SK-N-SH (cell line): Measurements from ENCODE around the gene PITPNM3. TPM values are rescaled to one million over a fixed set of nuclear protein-coding genes. Genes with fewer than 3 reads are reported as not detected.

Source experiments
- CTCF ChIA-PET: fragments of 300-600, 350-600 bp; formaldehyde crosslinking; extraction: SDS; loops from one replicate; lab custom pipeline; 2021; lab: Yijun Ruan, JAX
- POLR2A ChIA-PET: fragments of 350-600 bp; sonication (Branson Sonifier 250); formaldehyde crosslinking; extraction: SDS; loops from one replicate; lab custom pipeline; 2020; ENCODE audit warnings: antibody characterized with exemption, inconsistent platforms; lab: Yijun Ruan, JAX
- DNase-seq: peaks from one replicate; pipeline ENCODE4 v3.0.0; 2012
- H2AFZ ChIP-seq: fragments of 200-600 bp; sonication (generic); 2 replicates; pipeline ENCODE4 v1.8.1; 2016; ENCODE audit warnings: antibody characterized with exemption, mild to moderate bottlenecking, low read depth
- H3F3A ChIP-seq: fragments of 200-600 bp; sonication (generic); replicated peaks from 2 replicates; pipeline ENCODE3; 2016; ENCODE audit warnings: antibody characterized with exemption, mild to moderate bottlenecking; ENCODE audit not compliant: insufficient read depth
- H3K27ac ChIP-seq, 2 experiments: fragments of 200-500 bp in 1 of 2; fragments of 200-600 bp in 1 of 2; sonication (Bioruptor generic) in 1 of 2; sonication (generic), shearing (Covaris generic) in 1 of 2; 2 replicates each; pipeline versions ENCODE4 v1.5.1 to v1.6.1; 2014 to 2016; ENCODE audit warnings: low read depth in 2 of 2, inconsistent platforms in 1 of 2, low read length in 1 of 2, mild to moderate bottlenecking in 1 of 2, mixed read lengths in 1 of 2
- H3K27me3 ChIP-seq: fragments of 200-600 bp; sonication (generic), shearing (Covaris generic); 2 replicates; pipeline ENCODE4 v1.6.1; 2016; ENCODE audit warnings: mixed run types; ENCODE audit not compliant: insufficient read depth
- H3K36me3 ChIP-seq, 2 experiments: fragments of 200-500 bp in 1 of 2; fragments of 200-600 bp in 1 of 2; sonication (Bioruptor generic) in 1 of 2; sonication (generic) in 1 of 2; replicated peaks in 1 of 2; 2 replicates each; pipeline versions ENCODE3 to v1.5.1; 2014 to 2016; ENCODE audit warnings: low read length in 1 of 2, mild to moderate bottlenecking in 1 of 2; ENCODE audit not compliant: insufficient read depth in 2 of 2, control insufficient read depth in 1 of 2
- H3K4me1 ChIP-seq, 2 experiments: fragments of 200-500 bp in 1 of 2; fragments of 200-600 bp in 1 of 2; sonication (Bioruptor generic) in 1 of 2; sonication (generic), shearing (Covaris generic) in 1 of 2; 2 replicates each; pipeline versions ENCODE4 v1.5.1 to v1.6.1; 2014 to 2016; ENCODE audit warnings: low read depth in 1 of 2, low read length in 1 of 2, mixed run types in 1 of 2; ENCODE audit not compliant: insufficient read depth in 2 of 2, control insufficient read depth in 1 of 2
- H3K4me2 ChIP-seq: fragments of 200-600 bp; sonication (generic), shearing (Covaris generic); 2 replicates; pipeline ENCODE4 v1.6.1; 2017; ENCODE audit warnings: mixed run types
- H3K4me3 ChIP-seq, 2 experiments: fragments of 200-500 bp in 1 of 2; fragments of 200-600 bp in 1 of 2; sonication (Bioruptor generic) in 1 of 2; sonication (generic), shearing (Covaris generic) in 1 of 2; 2 replicates each; pipeline versions ENCODE4 v1.5.1 to v1.8.1; 2014 to 2016; ENCODE audit warnings: low read depth in 2 of 2, inconsistent platforms in 1 of 2, low read length in 1 of 2, mild to moderate bottlenecking in 1 of 2, mixed read lengths in 1 of 2, moderate library complexity in 1 of 2
- H3K79me2 ChIP-seq: fragments of 200-600 bp; sonication (generic); 2 replicates; pipeline ENCODE4 v1.8.1; 2017; ENCODE audit warnings: mild to moderate bottlenecking; ENCODE audit not compliant: insufficient read depth
- H3K9ac ChIP-seq: fragments of 200-600 bp; sonication (generic); 2 replicates; pipeline ENCODE4 v1.6.1; 2017; ENCODE audit warnings: mixed run types
- H3K9me2 ChIP-seq: fragments of 200-600 bp; sonication (generic); 2 replicates; pipeline ENCODE4 v1.6.1; 2017; ENCODE audit warnings: mixed run types
- H3K9me3 ChIP-seq: fragments of 200-600 bp; sonication (generic); 2 replicates; pipeline ENCODE4 v1.6.1; 2017; ENCODE audit warnings: mixed run types, mild to moderate bottlenecking, moderate library complexity
- H4K20me1 ChIP-seq: fragments of 200-600 bp; sonication (generic); 2 replicates; pipeline ENCODE4 v1.6.1; 2017; ENCODE audit warnings: mild to moderate bottlenecking, mixed run types; ENCODE audit not compliant: insufficient read depth
- CTCF ChIP-seq: fragments of 200-600 bp; sonication (generic); IDR thresholded peaks from 2 replicates; pipeline ENCODE4 v1.6.1; 2017; ENCODE audit warnings: antibody characterized with exemption, mild to moderate bottlenecking, moderate library complexity
- ELF1 ChIP-seq: IDR thresholded peaks from 2 replicates; pipeline ENCODE4 v1.4.0; 2012
- EZH2phosphoT487 ChIP-seq: fragments of 200-600 bp; sonication (generic); IDR thresholded peaks from 2 replicates; pipeline ENCODE4 v1.6.1; 2017; ENCODE audit warnings: low read depth, mixed run types, mild to moderate bottlenecking, antibody characterized with exemption, moderate library complexity, borderline replicate concordance
- FOXJ3 ChIP-seq: sonication (generic); formaldehyde crosslinking; IDR thresholded peaks from 2 replicates; pipeline ENCODE4 v1.5.1; 2020; ENCODE audit warnings: mild to moderate bottlenecking, missing genetic modification reagents
- FOXM1 ChIP-seq: IDR thresholded peaks from 2 replicates; pipeline ENCODE4 v1.4.0; 2012; ENCODE audit warnings: low read depth, mild to moderate bottlenecking
- GABPA ChIP-seq: IDR thresholded peaks from 2 replicates; pipeline ENCODE4 v1.4.0; 2012; ENCODE audit warnings: low read depth, mild to moderate bottlenecking
- IRF3 ChIP-seq: fragments of 150-350 bp; IDR thresholded peaks from 2 replicates; pipeline ENCODE4 v1.6.1; 2016; ENCODE audit warnings: mild to moderate bottlenecking, low read depth, low read length
- JUND ChIP-seq: IDR thresholded peaks from 2 replicates; pipeline ENCODE4 v1.4.0; 2012
- MXI1 ChIP-seq: IDR thresholded peaks from 2 replicates; pipeline ENCODE4 v1.6.1; 2012; ENCODE audit warnings: mild to moderate bottlenecking, low read depth, low read length, improper control_type of control experiment
- NFIC ChIP-seq: IDR thresholded peaks from 2 replicates; pipeline ENCODE4 v1.4.0; 2012; ENCODE audit warnings: borderline replicate concordance
- NRF1 ChIP-seq: IDR thresholded peaks from 2 replicates; pipeline ENCODE4 v1.6.1; 2012; ENCODE audit warnings: low read depth, mild to moderate bottlenecking, low read length
- POLR2AphosphoS5 ChIP-seq: IDR thresholded peaks from 2 replicates; pipeline ENCODE4 v1.6.1; 2012; ENCODE audit warnings: low read depth, low read length
- SIN3A ChIP-seq: IDR thresholded peaks from 2 replicates; pipeline ENCODE4 v1.6.1; 2012; ENCODE audit warnings: low read depth, mild to moderate bottlenecking, low read length, moderate library complexity, borderline replicate concordance
- SMC3 ChIP-seq: IDR thresholded peaks from 2 replicates; pipeline ENCODE4 v1.6.1; 2012; ENCODE audit warnings: low read depth, low read length, improper control_type of control experiment
- TAF1 ChIP-seq: IDR thresholded peaks from 2 replicates; pipeline ENCODE4 v1.6.1; 2012; ENCODE audit warnings: low read depth, mild to moderate bottlenecking, low read length, moderate library complexity, borderline replicate concordance
- USF1 ChIP-seq: IDR thresholded peaks from 2 replicates; pipeline ENCODE4 v1.4.0; 2012; ENCODE audit warnings: low read depth, borderline replicate concordance
- WGBS: methylation state at CpG from one replicate; pipeline ENCODE4 v1.1.6; 2017; ENCODE audit warnings: low lambda C conversion rate; 5-methylcytosine and 5-hydroxymethylcytosine counted together
- polyA plus RNA-seq, 3 experiments: library from polyadenylated mRNA; depleted of rRNA; stranded (reverse); fragments of >200 nt; gene quantifications; 2 replicates each; pipeline ENCODE4 v1.2.3, GENCODE V29; 2012

Gene PITPNM3
- polyA plus RNA-seq, 1 of the 3 experiments (the other 2 are of a cell fraction), result 0.82 TPM

- Histone ChIP-seq H3K36me3 (peaks cover 0 to 4% of the 10 kb centered on the region in 2 experiments), H3K9ac (no peak overlapping the region), H3K9me3 (no peaks in the 10 kb centered on the region), H3K27me3 (no peaks in the 10 kb centered on the region), H3K9me2 (no peaks in the 10 kb centered on the region), H3K4me1 (no peaks in the 10 kb centered on the region; a peak in 1 of 4 replicates), H3K27ac (no peak overlapping the region), H3F3A (no peaks in the 10 kb centered on the region), H3K4me2 (no peak overlapping the region), H2AFZ (no peak overlapping the region), H3K79me2 (no peaks in the 10 kb centered on the region), H3K4me3 (no peak overlapping the region), H4K20me1 (no peaks in the 10 kb centered on the region)
- no peak for DNase-seq
- ChIA-PET CTCF (interaction anchor here (1.0 kb wide), 1 partner anchor 42 kb away, joined by 3 read pairs; no protein-coding TSS in a partner anchor), POLR2A (no interaction called here)
- WGBS, result 99% methylated on average over 11 of the region's 12 CpGs
- no peak for TF ChIP-seq MXI1
- TF ChIP-seq CTCF, result no peak
- no peak for TF ChIP-seq IRF3
- no peak for TF ChIP-seq NRF1
- TF ChIP-seq POLR2AphosphoS5, result no peak
- no peak for TF ChIP-seq SMC3
- TF ChIP-seq GABPA, result no peak
- no peak for TF ChIP-seq FOXM1
- TF ChIP-seq EZH2phosphoT487, result no peak
- TF ChIP-seq TAF1, result no peak
- no peak for TF ChIP-seq JUND
- no peak for TF ChIP-seq FOXJ3 (CRISPR knock-in tag)
- no peak for TF ChIP-seq SIN3A
- no peak for TF ChIP-seq USF1
- TF ChIP-seq NFIC, result no peak
- TF ChIP-seq ELF1, result no peak
Measured at GRCh38 chr17:6568184-6568758, 11.9 kb upstream of the PITPNM3 start.
